Measurements from ENCODE around the gene CARD8.

Gene CARD8

DNA sequence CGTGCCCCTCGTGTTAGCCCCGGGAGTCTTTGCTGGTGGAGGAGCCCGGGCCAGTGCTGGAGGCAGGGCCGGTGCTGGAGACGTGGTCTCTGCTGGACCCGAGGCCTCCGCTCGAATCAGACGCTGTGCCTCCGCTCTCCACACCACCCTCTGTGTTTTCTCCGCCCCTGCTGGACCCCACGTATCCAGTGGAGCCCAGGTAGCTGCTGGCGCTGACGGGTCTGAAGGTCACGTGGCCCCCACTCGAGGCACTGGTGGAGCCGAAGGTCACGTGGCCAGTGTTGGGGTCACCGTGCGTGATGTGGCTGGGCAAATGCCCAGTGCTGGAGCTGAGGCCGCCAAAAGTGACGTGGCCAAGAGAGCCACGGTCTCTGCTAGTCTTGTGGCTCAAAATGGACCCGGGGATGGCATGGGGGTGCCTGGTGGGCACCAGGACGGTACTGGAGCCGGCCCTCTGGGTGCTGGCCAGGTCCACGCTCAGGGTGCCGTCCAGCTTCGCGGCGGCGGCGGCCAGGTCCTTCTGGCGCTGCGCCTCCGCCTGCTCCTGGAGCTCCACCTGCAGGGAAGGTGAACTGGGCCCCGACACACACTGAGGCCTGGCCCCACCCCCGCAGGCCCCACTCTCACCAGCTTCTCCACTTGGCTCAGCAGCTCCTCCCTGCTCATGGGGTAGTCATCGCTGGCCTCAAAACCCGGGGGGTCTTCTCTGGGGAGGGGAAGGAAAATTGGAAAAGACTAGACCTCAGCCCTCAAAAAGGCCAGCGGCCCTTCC lies 41.4 kb upstream of the CARD8 start:
- TF ChIP-seq, protein P1, sequence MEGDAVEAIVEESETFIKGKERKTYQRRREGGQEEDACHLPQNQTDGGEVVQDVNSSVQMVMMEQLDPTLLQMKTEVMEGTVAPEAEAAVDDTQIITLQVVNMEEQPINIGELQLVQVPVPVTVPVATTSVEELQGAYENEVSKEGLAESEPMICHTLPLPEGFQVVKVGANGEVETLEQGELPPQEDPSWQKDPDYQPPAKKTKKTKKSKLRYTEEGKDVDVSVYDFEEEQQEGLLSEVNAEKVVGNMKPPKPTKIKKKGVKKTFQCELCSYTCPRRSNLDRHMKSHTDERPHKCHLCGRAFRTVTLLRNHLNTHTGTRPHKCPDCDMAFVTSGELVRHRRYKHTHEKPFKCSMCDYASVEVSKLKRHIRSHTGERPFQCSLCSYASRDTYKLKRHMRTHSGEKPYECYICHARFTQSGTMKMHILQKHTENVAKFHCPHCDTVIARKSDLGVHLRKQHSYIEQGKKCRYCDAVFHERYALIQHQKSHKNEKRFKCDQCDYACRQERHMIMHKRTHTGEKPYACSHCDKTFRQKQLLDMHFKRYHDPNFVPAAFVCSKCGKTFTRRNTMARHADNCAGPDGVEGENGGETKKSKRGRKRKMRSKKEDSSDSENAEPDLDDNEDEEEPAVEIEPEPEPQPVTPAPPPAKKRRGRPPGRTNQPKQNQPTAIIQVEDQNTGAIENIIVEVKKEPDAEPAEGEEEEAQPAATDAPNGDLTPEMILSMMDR (IDR thresholded peaks at IDR 0.05; ENCODE audit: borderline replicate concordance, insufficient read depth, low read depth, low read length), result no peak
- no peak overlapping the region for H3K4me3 ChIP-seq (ENCODE audit: low read depth, low read length)

DNA sequence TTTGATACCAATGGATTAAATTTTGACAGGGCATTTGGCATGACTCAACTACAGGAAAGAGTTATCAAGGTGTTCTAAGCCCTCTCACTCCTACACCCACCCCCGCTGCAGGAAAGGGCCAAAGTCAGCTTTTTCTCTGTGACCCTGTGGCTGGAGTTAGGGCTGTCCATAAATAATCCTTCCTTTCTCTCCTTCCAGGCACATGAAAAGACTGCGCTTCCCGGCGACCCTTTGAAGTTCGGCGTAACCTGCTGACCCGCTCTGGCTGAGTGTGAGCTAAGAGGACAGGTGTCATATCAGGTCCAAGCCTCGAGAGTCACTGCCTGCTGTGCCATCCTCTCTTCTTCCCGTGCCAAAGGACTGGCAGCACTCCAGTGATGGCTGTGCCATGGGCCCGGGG lies 39.7 kb upstream of the CARD8 start:
- no peak overlapping the region for H3K4me3 ChIP-seq (ENCODE audit: low read depth, low read length)
- TF ChIP-seq, protein P1 (IDR thresholded peaks at IDR 0.05; ENCODE audit: borderline replicate concordance, insufficient read depth, low read depth, low read length), result no peak

DNA sequence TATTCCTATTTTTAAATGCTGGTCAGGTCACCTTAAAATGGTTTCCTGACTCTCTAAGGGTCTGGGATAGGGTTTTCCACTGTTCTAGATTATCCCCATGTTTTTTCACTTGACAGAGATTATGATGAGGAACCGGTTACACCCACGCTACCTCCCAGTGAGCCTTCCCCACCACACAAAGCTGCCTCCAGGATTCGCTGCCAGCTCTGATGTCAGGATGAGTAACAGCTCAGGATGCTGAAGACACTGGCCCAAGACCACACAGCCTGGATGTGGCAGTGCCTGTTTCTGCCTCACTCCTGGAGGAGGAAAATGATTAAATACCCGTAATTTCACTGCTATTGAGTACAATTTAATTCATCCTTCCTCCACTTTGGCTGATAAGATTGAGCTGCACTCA lies 37.1 kb upstream of the CARD8 start:
- TF ChIP-seq, protein P1 (IDR thresholded peaks at IDR 0.05; ENCODE audit: borderline replicate concordance, insufficient read depth, low read depth, low read length), result no peak
- no peak overlapping the region for H3K4me3 ChIP-seq (ENCODE audit: low read depth, low read length)

DNA sequence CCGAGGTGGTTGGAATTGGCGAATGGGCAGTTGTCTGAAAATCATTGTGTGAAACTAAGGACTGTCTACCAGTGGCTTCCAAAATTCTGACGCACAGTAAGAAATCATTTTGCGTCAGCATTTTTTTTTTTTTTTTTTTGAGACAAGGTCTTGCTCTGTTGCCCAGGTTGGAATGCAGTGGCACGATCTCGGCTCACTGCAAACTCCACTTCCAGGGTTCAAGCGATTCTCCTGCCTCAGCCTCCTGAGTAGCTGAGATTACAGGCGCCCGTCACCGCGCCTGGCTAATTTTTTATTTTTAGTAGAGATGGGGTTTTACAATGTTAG lies 35.7 kb upstream of the CARD8 start:
- peak overlapping the region; percentile 47 for H3K4me3 ChIP-seq (ENCODE audit: low read depth, low read length)

DNA sequence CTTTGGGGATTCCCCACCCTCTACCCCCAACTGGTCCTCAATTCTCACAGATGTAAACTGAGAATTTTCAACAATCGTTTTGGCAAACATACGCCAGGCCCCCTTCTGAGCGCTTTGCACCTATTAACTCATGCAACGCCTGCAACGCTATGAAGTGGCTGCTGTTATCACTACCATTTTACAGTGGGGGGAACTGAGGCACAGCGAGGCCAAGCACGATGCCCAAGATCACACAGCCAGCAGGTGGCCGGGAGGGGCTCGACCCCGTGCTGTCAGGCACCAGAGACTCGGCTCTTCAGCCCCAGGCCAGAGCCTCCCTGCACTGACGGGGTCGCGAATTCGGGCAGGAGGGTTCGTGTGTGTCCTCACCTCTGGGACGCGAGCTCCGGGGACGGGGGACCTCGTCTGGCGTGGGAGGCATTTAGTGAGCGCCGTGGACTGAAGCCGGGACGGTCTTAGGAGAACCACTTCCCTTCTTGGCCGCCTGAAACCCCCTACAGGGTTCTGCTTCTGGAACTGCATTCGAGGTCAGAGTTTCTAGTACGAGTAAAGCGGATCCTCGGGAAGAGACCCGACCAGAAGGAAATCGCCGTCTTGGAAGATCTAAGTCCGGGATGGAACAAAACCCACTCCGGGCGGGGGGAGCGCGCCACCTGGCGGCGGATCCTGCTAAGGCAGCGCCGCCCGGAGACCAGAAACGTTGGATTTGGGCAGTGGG lies 35.2 kb upstream of the CARD8 start:
- TF ChIP-seq, protein P1 (IDR thresholded peaks at IDR 0.05; ENCODE audit: borderline replicate concordance, insufficient read depth, low read depth, low read length), result peak; percentile 96
- peak overlapping the region; percentile 47 for H3K4me3 ChIP-seq (ENCODE audit: low read depth, low read length)

DNA sequence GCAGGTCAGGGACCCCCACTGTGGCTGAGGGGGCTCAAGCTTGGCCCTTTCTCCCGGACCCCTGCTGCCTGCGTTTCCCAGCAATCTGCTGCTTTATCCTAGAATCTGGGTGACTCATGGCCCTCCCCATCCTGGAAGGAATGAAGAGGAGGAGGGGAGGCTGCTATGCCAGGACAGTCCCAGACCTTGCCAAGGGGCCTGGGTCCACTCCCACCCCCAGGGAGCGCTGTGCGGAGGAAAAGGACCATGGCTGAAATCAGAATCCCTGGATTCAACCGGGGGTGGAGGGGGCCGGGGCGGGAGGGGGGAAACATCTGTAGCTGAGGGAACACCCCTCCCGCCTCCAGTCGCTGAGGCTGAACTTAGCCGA lies 34.7 kb upstream of the CARD8 start:
- TF ChIP-seq, protein P1 (IDR thresholded peaks at IDR 0.05; ENCODE audit: borderline replicate concordance, insufficient read depth, low read depth, low read length), result 0 out of 2 replicates have a peak, but pooled peaks have one; percentile 1
- H3K4me3 ChIP-seq (ENCODE audit: low read depth, low read length), result no peak overlapping the region

DNA sequence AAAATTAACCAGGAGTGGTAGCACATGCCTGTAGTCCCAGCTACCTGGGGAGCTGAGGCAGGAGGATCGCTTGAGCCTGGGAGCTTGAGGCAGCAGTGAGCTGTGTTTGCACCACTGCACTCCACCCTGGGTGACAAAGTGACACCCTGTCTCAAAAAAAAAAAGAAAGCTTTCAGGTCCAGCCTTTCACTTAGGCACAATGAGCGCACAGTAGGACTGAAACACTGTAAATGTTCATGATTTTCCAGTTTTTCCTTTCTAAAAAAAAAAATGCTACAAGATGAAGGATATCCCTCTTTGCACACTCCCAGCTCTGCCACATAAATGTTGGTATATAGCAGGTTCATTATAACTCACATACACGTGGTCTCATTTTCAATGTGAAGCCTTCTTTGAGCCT lies 32.0 kb upstream of the CARD8 start:
- TF ChIP-seq, protein P1 (IDR thresholded peaks at IDR 0.05; ENCODE audit: borderline replicate concordance, insufficient read depth, low read depth, low read length), result no peak
- H3K4me3 ChIP-seq (ENCODE audit: low read depth, low read length), result no peak overlapping the region

Measured in GM12875 (cell line).